ENCODE data around the gene SETD1A. TPM values are rescaled to one million over a fixed set of nuclear protein-coding genes. Genes with fewer than 3 reads are reported as not detected.

The SETD1A gene
- total and polyA plus RNA-seq, 9 of the 15 experiments (the other 6 are each of a cell fraction or from before 2014, with no cell fraction given), result 0.08 to 36.0 (median 4.2) TPM

DNA sequence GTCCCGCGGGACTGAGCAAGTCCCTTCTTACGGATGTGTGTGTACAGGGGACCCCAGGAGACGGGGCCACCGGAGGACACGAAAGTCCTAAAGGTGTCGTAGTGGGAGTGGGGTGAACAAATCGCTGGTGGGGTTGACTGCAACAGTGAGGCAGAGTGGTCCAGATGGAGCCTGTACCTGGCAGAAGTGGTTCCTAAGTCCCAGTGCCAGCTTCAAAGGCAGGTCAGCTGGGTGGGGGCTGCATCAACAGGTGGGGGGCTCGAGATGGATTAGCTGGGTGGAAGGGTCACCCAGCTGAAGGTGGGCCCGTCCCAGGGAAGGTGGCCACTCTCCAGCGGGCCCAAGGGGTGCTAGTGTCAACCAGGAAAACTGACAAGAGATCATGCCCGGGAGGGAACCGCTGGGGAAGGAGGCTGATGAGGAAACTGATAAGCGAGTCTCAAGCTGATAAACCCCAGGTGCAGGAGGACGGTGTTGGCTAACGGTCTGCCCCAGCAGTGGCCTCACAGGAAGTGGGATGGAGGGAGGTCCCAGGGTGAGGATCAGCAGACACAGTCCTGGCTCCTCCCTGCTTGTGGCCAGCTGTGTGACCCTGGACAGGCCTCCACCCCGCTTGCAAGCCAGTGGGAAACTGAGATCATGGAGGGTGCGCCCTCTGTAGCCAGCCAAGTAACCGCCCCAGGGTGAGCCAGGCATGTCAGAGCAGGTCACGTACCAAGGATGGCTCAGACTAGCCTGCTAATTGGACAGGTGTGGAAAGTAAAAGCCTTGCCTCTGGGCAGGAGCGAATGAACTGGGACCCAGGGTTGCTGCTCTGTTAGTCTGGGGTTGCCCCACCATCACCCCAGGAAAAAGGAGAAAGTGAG, 7.7 kb upstream of the SETD1A start (continued):
- TF ChIP-seq SP1 (CRISPR knock-in tag; IDR thresholded peaks at IDR 0.05) (peak; percentile 75), SOX6 (IDR thresholded peaks at IDR 0.05) (peak; percentile 77; the same call in 1 of the 2 replicates), STAT5A (IDR thresholded peaks at IDR 0.05; ENCODE audit: borderline replicate concordance, low read length) (no peak), SIRT6 (IDR thresholded peaks at IDR 0.05; ENCODE audit: low read depth, low read length) (peak; percentile 61), SUPT5H (IDR thresholded peaks at IDR 0.05) (peak; percentile 91), YY1 (IDR thresholded peaks at IDR 0.05; ENCODE audit: borderline replicate concordance in 1 of 3, control insufficient read depth in 1 of 3, extremely low read depth in 1 of 3, insufficient read depth in 3 of 3, insufficient read length in 1 of 3, insufficient replicate concordance in 2 of 3, low read depth in 1 of 3, low read length in 2 of 3) (peak in 1 of 3 experiments; percentile 24), MAZ (CRISPR knock-in tag; conservative IDR thresholded peaks at IDR 0.05 in 1 of 2, IDR thresholded peaks at IDR 0.05 in 1 of 2) (peak; percentile 83 to 87), EP400 (IDR thresholded peaks at IDR 0.05) (peak; percentile 71), TAF9B (IDR thresholded peaks at IDR 0.05; ENCODE audit: partially characterized antibody) (peak; percentile 91), ZNF197 (CRISPR knock-in tag; IDR thresholded peaks at IDR 0.05; ENCODE audit: low read depth) (peak; percentile 78; the same call in 1 of the 2 replicates), TAF7 (tag; IDR thresholded peaks at IDR 0.05) (peak; percentile 32), FUS (optimal IDR thresholded peaks at IDR 0.05; ENCODE audit: low read depth, low read length) (no peak), ZEB2 (IDR thresholded peaks at IDR 0.05) (peak; percentile 97), L3MBTL2 (IDR thresholded peaks at IDR 0.05) (peak; percentile 65; the same call in 1 of the 2 replicates), CCNT2 (IDR thresholded peaks at IDR 0.05; ENCODE audit: borderline replicate concordance, extremely low read depth, insufficient read length, low read depth, low read length) (peak; percentile 85), ZBTB7A (IDR thresholded peaks at IDR 0.05; ENCODE audit: borderline replicate concordance, control insufficient read depth, low read depth, low read length) (peak; percentile 26; the same call in 1 of the 2 replicates), NELFE (IDR thresholded peaks at IDR 0.05; ENCODE audit: insufficient read depth, insufficient read length) (no peak)
- TF ChIP-seq, protein P1, sequence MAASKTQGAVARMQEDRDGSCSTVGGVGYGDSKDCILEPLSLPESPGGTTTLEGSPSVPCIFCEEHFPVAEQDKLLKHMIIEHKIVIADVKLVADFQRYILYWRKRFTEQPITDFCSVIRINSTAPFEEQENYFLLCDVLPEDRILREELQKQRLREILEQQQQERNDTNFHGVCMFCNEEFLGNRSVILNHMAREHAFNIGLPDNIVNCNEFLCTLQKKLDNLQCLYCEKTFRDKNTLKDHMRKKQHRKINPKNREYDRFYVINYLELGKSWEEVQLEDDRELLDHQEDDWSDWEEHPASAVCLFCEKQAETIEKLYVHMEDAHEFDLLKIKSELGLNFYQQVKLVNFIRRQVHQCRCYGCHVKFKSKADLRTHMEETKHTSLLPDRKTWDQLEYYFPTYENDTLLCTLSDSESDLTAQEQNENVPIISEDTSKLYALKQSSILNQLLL (CRISPR knock-in tag; IDR thresholded peaks at IDR 0.05; ENCODE audit: borderline replicate concordance), result no peak
- TF ChIP-seq, protein P2, sequence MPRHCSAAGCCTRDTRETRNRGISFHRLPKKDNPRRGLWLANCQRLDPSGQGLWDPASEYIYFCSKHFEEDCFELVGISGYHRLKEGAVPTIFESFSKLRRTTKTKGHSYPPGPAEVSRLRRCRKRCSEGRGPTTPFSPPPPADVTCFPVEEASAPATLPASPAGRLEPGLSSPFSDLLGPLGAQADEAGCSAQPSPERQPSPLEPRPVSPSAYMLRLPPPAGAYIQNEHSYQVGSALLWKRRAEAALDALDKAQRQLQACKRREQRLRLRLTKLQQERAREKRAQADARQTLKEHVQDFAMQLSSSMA (CRISPR knock-in tag; IDR thresholded peaks at IDR 0.05), result peak; percentile 42; the same call in 1 of the 2 replicates
- TF ChIP-seq, protein P3, sequence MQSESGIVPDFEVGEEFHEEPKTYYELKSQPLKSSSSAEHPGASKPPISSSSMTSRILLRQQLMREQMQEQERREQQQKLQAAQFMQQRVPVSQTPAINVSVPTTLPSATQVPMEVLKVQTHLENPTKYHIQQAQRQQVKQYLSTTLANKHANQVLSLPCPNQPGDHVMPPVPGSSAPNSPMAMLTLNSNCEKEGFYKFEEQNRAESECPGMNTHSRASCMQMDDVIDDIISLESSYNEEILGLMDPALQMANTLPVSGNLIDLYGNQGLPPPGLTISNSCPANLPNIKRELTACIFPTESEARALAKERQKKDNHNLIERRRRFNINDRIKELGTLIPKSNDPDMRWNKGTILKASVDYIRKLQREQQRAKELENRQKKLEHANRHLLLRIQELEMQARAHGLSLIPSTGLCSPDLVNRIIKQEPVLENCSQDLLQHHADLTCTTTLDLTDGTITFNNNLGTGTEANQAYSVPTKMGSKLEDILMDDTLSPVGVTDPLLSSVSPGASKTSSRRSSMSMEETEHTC (IDR thresholded peaks at IDR 0.05), result peak; percentile 71
- TF ChIP-seq, protein P4, sequence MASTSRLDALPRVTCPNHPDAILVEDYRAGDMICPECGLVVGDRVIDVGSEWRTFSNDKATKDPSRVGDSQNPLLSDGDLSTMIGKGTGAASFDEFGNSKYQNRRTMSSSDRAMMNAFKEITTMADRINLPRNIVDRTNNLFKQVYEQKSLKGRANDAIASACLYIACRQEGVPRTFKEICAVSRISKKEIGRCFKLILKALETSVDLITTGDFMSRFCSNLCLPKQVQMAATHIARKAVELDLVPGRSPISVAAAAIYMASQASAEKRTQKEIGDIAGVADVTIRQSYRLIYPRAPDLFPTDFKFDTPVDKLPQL (IDR thresholded peaks at IDR 0.05; ENCODE audit: extremely low read depth, insufficient read length), result no peak
- TF ChIP-seq, protein P5, sequence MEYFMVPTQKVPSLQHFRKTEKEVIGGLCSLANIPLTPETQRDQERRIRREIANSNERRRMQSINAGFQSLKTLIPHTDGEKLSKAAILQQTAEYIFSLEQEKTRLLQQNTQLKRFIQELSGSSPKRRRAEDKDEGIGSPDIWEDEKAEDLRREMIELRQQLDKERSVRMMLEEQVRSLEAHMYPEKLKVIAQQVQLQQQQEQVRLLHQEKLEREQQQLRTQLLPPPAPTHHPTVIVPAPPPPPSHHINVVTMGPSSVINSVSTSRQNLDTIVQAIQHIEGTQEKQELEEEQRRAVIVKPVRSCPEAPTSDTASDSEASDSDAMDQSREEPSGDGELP (CRISPR knock-in tag; IDR thresholded peaks at IDR 0.05; ENCODE audit: borderline replicate concordance), result peak; percentile 99
